HG03025 (cell line): ENCODE data around the gene TRIM39.
"Not testable (repeated sequence)": the region's sequence is repeated elsewhere in the genome, so short reads cannot be mapped to it uniquely, and the experiment has no call there.

Source experiments
- ATAC-seq: cut with Tn5 transposase; IDR thresholded peaks from one replicate; pipeline ENCODE4 v1.9.1; 2021; ENCODE audit warnings: mild to moderate bottlenecking, moderate library complexity; ENCODE audit not compliant: unreplicated experiment, low FRiP score

TRIM39 gene

DNA sequence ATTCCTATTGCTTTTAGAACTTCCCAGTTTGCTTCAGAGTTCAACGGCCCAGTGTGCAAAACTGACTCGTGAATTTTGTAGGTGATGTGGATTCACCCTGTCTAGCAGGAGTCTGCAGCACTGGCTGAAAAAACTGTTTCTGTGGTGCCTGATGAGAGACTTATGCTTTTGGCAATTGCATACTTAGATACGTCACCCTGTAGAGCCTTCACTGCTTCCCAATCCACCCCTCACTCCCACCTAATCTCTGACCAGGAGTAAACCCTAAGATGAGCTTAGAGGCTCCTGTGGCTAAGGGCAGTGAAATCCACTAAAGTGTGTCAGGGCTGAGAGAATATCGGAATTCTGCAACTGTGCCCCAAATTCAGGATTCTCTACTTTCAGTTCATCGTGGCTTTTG is 32.5 kb downstream of the TRIM39 start:
- ATAC-seq = no peak

DNA sequence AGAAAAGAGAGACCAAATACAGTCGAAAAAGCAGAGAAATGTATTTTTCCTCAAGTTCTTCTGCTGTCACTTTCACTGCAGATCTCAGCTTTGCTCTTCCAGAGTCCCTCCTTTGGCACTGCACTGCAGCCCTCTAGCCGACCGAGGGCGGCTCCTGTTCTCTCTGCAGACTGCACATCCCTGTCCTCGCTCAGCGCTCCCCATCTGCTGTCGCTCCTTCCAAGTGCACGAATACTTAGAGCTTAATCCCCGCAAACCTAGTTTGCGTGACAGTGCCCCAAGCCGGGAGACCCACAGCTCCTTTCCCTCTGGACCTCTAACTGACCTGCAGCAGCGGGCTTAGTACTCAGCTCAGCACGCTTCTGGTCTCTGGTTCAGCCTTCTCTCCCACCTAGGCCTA is 33.4 kb downstream of the TRIM39 start:
- no peak for ATAC-seq

DNA sequence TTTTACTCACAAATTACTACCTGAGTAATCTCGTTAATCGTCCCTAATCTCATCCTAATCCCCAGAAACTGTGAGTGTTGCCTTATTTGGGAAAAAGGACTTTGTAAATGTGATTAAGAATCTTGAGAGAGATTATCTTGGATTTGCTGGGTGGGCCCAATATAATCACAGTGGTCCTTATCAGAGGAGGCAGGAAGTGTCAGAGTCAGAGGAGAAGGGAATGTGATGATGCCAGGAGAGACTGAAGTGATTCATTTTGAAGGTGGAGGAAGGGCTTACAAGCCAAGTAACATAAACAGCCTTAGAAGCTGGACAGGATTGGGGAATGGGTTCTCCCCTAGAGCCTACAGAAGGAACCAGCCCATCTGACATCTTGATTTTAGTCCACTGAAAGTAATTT is 34.9 kb downstream of the TRIM39 start:
- no peak for ATAC-seq

DNA sequence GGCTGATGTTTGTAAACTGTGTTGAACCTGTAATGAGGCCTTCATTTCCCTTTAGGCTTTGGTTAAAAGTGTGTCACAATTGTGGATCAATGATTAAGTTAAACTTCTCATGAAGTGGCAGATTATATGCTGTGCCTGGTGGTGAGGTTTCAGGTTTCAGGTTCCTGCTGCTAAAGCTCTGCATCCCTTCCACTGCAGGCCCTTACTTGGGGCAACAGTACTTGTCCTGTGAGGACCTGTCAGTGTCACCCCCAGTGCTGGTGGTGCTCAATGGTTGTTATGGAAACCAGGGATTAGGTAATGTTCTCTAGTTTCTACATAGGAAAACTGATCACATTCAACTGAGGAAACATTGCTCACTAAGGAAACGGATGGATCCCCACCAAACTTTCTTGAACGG is 36.7 kb downstream of the TRIM39 start:
- no peak for ATAC-seq

DNA sequence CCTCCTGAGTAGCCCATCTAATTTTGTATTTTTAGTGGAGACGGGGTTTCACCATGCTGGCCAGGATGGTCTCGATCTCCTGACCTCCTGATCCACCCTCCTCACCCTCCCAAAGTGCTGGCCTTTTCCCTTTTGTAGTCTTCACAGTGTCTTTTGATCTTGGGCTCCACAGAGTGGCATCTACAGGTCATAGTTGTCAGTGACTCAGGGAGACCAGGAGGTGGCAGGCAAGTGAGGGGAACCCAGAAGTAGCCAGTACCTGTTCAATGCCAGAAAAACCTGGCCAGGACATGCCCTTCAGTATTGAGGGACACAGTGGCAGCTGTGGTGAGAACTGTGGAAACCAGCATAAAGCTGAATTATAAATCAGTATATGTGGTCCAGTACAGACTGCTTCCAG is 37.9 kb downstream of the TRIM39 start:
- ATAC-seq = no peak

DNA sequence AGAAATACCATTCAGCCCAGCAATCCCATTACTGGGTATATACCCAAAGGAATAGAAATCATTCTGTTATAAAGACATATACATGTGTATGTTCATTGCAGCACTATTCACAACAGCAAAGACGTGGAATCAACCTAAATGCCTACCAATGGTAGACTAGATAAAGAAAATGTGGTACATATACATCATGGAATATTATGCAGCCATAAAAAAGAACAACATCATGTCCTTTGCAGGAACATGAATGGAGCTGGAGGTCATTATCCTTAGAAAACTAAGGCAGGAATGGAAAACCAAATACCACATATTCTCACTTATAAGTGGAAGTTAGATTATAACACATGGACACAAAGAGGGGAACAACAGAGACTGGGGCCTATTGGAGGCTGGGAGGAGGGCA is 42.6 kb downstream of the TRIM39 start:
- ATAC-seq = not testable (repeated sequence)

DNA sequence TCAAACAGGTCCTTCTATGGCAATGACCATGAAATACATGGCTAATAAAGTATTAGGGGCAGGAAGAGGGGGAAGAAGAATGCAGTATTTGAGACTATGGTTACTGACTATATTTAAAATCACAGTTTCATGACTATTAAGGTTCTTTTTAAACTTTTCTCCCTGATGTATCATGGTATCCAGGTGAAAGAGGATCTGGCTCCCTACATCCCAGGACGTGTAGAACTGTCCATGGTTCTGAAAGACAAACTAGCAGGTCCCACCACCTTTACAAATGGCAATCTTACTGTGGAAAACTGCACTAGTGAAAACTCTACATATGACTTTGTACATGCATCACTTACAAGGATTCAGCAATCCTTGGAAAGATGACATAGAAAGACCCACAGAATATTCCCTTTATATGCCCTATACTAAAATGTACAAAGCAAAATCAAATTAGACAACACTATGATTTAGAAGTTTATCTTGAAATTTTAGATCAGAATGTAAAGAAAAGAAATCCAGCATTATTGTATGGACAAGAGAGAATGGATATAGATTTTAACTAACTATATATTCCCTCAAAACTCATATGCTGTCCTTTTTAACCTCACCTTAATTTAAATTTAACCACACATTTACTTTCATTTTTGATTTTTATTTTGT is 51.7 kb downstream of the TRIM39 start:
- no peak for ATAC-seq

DNA sequence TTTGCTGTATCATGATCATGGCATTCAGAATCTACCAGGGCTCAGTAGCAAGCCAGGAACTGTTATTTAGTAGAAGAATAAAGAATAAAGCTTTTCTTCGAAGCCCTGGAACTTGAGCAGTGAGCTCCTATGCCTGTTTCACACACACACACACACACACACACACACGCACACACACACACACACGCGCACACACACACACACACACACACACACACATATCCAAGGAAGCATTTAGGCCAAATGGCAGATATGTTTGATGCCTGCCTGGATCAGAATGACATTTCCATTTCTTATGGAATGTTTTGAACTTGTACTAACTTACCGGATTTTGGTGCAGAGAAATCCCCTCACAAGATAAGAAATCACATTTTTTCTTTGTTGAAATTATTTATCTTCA is 53.7 kb downstream of the TRIM39 start:
- no peak for ATAC-seq

DNA sequence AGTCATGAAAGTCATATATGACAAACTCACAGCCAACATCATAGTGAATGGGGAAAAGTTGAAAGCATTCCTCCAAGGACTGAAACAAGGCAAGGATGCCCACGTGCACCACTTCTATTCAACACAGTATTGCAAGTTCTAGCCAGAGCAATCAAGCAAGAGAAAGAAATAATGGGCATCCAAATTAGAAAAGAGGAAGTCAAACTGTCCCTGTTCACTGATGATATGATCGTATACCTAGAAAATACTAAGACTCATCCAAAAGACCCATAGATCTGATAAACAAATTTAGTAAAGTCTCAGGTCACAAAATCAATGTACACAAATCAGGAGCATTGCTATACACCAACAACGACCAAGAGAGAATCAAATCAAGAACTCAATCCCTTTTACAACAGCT is 59.4 kb downstream of the TRIM39 start:
- no peak for ATAC-seq

DNA sequence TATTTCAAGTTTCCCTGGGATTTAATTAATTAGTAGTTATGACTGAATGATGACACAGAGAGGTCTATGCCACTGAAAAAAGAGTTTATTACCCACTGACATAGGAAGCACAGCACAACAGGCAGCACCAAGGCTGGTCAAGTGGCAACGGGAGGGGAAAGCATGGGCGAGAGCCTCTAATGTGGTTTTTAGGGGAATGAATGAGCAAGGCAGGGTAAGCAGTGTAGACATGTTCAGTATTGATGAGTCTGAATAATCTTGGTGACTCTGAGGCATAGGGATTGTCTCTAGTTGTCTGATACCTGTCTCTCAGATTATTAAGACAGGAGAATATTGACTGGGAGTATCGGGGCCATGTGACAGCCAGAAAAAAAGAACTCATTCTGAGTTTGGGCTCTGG is 64.5 kb downstream of the TRIM39 start:
- no peak for ATAC-seq
